HG02610 (cell line): ENCODE data around the gene DUOXA2.
"Not testable (repeated sequence)": the region's sequence is repeated elsewhere in the genome, so short reads cannot be mapped to it uniquely, and the experiment has no call there.

Experiments used
- ATAC-seq: cut with Tn5 transposase; IDR thresholded peaks from one replicate; pipeline ENCODE4 v1.9.1; 2021; ENCODE audit warnings: mild to moderate bottlenecking, moderate library complexity; ENCODE audit not compliant: unreplicated experiment

Gene DUOXA2

DNA sequence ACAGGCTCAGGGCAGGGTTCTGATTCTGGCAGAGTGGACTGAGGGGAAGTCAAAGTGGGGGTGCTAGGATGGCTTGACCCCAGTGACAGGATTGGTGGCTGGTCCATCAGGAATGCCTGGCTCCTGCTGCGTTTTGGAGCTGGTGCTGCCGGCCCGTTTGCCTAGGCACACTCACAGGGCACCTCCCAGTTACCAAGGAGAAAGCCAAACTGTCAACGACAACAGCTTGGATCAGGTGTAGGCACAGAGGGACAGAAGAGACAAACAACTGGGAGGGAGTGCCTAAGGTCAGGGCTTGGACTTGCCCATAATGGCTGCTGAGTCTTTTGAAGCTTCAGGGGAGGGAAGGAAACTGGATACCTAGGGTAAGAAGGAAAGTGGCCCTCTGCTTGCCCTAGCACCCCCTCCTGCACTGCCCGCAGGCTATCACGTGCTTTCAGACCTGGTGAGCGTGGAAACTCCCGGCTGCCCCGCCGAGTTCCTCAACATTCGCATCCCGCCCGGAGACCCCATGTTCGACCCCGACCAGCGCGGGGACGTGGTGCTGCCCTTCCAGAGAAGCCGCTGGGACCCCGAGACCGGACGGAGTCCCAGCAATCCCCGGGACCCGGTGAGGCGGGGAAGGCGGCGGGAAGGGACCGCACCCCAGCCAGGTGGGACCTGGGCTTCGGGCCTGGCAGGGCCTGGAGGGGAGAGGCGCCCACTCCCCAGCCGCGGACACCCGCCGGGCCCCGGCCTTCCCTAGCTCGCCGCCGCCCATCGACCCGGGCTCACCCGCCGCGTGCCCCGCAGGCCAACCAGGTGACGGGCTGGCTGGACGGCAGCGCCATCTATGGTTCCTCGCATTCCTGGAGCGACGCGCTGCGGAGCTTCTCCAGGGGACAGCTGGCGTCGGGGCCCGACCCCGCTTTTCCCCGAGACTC is 20.8 kb downstream of the DUOXA2 start:
- no peak for ATAC-seq

- not testable (repeated sequence) for ATAC-seq
Observed at GRCh38 chr15:45135705-45136377, 21.7 kb downstream of the DUOXA2 start.

DNA sequence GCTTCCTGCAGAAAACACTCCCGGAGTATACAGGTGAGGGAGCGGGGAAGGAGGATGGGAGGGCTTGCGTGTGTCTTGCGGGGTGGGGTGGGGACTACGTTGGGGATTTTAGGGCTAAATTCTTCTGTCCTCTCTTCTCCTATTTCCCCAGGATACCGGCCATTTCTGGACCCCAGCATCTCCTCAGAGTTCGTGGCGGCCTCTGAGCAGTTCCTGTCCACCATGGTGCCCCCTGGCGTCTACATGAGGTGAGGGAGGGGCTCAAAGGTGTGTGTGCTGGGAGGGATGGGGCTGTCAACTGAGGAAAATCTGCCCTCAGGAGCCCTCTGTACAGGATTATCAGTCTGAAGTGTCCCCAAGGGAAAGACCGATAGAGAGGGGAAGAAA is 22.2 kb downstream of the DUOXA2 start:
- ATAC-seq = no peak

DNA sequence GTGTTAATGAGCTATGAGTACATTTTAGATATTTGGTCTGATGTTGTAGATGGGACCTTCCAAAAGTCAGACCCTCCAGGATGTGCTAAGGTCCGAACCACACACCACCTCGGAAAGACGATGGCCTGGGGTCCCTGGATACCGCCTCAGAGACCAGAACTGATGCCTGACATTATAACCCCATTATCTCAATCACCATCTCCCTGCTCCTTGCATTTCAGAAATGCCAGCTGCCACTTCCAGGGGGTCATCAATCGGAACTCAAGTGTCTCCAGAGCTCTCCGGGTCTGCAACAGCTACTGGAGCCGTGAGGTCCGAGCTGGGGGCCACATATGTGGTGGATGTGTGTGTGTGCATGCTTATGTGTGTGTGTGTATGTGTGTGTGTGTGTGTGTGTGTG is 23.6 kb downstream of the DUOXA2 start:
- no peak for ATAC-seq

DNA sequence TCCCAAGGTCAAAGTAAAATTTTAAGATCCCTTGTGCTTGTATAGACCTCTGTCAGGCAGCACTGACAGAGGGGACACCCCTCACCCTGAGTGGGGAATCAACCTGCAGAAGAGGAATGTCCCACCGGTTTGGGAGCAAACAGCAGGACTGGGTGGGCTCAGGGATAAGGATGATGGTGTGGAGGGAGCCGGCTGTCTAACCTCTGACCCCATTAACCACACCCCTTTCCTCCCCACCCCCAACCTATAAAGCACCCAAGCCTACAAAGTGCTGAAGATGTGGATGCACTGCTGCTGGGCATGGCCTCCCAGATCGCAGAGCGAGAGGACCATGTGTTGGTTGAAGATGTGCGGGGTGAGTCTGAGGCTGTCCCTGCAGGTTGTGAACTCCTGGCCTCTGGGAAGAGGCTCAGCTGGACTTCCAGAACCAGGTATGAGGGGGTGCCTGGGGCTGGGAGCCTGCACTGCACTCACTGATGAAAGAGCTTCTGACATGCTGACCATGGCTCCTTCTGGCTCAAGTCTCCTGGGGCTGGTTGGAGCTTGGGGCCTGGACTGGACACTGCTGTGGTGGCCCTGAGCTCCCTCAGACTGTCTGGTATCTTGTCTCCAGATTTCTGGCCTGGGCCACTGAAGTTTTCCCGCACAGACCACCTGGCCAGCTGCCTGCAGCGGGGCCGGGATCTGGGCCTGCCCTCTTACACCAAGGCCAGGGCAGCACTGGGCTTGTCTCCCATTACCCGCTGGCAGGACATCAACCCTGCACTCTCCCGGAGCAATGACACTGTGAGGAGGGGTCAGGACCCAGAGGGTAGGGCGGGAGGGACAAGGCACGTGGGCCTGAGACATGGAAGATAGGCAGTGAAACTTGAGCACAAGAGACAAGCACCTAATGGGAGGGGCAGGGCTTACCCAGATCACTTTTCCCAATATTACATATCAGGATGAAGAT is 25.0 kb downstream of the DUOXA2 start:
- no peak for ATAC-seq

DNA sequence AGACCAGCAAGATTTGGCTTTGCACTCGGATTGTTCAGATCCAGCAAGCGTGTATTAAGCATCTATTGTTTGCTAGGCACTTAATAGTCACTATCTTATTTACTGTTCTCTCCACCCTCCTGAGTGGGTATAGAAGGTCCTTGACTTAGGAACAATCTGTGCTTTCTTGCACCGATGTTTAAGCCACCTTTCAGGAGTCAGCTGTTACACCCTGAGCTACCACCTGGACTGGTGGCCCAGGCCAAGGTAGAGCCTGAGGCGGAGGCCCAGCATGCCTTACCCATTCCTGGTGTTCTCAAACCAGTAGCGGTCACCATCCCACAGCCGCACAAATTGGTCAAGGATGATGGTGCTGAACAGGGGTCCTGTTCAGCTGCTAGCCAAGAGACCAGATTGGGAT is 25.6 kb downstream of the DUOXA2 start:
- no peak for ATAC-seq

DNA sequence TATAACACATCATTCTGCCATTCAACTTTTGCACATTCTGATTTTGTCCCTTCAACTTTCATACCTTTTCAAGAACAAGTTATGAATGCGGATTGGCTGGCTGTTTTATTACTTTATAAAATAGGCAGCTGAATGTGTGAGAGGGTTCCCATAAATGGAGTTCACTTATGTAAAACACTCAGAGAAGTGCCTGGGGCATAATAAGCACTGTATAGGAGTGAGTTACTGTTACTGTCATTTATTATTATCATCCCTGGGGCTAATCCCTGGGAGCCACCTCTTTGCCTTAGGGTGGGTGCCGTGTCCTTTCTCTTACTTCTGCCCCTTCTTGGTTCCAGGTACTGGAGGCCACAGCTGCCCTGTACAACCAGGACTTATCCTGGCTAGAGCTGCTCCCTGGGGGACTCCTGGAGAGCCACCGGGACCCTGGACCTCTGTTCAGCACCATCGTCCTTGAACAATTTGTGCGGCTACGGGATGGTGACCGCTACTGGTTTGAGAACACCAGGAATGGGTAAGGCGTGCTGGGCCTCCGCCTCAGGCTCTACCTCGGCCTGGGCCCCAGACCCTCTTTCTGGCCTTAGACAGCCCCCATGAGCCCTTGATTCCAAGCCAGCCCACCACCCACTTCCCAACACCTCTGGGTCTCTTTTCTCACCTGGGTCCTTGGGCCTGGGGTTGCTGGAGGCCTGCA is 26.6 kb downstream of the DUOXA2 start:
- no peak for ATAC-seq

DNA sequence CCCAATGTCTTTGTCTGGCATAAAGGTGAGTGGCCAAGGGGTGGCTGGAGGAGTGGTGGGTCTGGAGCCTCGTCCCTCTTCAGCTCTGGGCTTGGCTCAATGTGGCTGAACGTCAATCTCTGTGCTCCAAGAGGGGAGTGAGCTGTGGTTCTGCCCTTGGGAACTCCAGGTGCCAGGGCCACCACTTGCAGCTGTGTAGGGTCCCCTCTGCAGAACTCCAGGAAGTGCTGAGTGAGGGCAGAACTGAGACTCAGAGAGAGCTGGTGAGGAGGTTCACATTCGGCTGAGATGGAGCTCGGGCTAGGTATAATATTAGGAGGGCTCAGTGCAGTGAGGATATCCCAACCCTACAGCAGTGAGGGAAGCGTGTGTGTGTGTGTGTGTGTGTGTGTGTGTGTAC is 27.3 kb downstream of the DUOXA2 start:
- ATAC-seq = no peak

- ATAC-seq = no peak
Observed at GRCh38 chr15:45143056-45143455, 28.9 kb downstream of the DUOXA2 start.

- ATAC-seq = no peak
Observed at GRCh38 chr15:45143946-45144345, 29.8 kb downstream of the DUOXA2 start.

GRCh38 chr15:45144775-45145174 is 30.6 kb downstream of the DUOXA2 start:
- no peak for ATAC-seq

DNA sequence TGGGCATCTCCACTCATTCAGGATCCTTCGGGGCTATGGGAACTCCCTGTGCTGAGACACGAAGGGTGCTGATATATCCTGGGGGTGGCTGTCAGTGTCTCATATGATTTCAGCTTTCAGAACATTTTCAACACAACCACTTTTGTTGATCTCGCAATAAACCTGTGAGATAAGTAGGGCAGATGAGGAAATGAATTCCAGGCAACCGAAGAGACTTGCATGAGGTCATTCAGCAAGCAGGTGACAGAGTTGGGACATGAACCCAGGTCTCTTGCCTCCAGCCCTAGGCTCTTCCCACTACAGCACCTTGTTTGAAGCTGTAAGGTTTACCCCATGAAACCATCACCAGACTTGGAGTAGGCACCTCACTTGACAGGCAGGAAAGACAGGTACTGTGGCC is 32.3 kb downstream of the DUOXA2 start:
- ATAC-seq = no peak

DNA sequence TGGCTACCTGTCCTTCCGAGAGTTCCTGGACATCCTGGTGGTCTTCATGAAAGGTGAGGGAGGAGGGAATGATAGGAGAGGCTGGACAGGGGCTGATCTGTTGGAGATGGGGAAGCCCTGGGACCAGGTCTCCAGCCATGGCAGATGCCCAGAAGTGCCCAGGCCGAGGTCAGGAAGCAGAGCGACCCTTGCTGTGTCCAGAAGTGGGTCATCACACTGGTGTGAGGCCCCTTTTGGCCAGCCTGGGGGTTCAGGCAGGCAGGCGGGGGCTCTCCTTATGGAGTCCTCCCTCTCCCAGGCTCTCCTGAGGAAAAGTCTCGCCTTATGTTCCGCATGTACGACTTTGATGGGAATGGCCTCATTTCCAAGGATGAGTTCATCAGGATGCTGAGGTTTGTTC is 33.5 kb downstream of the DUOXA2 start:
- ATAC-seq = no peak

DNA sequence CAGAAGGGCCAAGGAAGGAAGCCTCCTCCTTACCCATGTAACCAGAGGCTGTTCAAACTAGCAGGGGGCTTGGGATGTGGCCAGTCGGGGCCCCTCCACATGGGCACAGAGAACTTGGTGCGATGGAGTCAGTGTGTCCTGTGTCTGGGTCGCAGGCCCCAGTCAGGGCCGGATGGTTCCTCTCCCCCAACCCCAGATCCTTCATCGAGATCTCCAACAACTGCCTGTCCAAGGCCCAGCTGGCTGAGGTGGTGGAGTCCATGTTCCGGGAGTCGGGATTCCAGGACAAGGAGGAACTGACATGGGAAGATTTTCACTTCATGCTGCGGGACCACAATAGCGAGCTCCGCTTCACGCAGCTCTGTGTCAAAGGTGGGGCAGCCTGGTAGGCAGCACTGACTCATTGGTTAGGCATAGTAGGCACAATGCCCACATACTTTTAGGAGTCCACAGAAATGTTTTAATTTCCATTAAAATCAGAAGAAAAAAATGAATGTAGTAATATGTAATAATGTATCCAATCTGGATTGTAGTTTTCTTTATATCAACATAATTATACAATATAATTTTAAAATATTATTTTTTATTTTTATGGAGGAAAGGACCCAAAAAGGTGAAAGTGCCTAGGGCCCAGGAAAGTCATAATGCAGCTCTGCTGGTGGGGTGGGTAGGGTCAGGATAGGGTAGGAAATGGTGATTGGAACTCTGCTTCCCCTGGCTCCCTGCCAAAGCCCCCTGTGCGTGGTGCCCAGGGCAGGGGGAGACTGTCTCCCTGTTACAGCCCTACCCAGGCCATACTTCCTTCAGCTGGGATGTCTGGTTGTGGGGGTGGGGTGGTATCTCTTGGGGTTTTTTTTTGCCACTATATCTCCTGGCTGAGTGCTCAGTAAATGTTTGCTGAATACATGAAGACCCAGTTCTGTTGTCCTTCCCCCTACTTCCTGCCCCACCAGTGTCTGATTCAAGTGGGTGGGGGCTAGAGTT is 34.2 kb downstream of the DUOXA2 start:
- no peak for ATAC-seq

GRCh38 chr15:45149060-45149459 is 34.9 kb downstream of the DUOXA2 start:
- ATAC-seq = no peak

DNA sequence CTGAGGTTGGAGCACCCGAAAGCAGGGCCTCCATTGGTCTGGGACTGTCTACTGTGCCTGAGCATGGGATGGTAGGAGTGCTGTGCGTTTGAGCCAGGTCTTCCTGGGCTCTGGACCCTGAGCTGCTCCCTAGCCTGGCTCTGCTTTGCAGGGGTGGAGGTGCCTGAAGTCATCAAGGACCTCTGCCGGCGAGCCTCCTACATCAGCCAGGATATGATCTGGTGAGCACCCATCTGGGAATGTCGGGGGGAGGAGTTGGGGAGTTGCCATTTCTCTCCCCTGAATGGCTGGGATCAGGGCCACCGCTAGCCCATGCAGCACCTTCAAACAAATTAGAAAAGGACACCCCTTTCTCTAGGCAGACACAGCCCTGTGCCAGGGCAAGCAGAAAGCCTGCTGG is 36.4 kb downstream of the DUOXA2 start:
- no peak for ATAC-seq

- no peak for ATAC-seq
Observed at GRCh38 chr15:45150997-45151396, 36.9 kb downstream of the DUOXA2 start.

DNA sequence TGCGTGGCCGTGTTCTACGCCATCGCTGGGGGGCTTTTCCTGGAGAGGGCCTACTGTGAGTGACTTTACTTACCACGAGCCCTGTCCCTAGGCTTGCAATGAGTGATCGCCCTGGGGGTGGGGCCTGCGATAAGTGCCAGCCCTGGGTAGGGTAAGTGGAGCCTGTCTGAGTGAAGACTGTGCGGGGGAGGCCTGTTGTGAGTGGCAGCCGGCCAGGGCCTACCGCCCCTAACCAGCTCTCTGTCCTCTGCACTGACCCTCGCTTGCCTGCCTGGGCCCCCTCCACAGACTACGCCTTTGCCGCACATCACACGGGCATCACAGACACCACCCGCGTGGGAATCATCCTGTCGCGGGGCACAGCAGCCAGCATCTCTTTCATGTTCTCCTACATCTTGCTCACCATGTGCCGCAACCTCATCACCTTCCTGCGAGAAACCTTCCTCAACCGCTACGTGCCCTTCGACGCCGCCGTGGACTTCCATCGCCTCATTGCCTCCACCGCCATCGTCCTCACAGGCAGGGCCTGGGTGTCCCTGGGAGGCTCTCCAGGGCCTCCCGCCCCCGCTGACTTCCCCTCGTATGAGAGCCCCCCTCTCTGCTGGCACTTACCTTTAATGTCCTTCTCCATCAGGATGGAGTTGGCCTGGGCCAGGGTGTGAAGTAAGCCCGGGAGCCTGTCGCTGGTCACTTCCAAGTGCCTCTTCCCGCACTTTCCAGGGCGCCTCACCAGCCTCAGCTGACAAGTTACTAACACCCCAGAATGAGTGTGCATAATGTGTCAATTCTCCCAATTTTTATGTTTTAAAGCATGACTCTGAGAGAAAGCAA is 38.1 kb downstream of the DUOXA2 start:
- ATAC-seq = no peak

DNA sequence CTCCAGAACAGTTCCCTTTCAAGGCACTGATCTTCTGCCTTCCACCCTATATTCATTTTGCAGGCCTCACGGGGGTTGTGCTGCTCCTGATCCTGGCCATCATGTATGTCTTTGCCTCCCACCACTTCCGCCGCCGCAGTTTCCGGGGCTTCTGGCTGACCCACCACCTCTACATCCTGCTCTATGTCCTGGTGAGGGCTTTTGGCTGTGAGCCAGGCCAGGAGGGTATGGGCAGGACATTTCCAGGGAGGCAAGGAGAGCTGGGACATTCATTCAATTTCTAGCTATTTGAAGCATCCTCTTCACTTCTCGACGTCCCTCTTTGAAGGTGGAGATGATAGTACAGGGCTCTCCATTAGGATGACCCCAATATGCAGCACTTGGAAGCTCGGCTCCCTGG is 41.6 kb downstream of the DUOXA2 start:
- ATAC-seq = no peak
